ENCODE measurements around the gene SYT7. TPM values are rescaled to one million over a fixed set of nuclear protein-coding genes. Genes with fewer than 3 reads are reported as not detected.

The SYT7 gene
- total and polyA plus RNA-seq, 11 donors = 12.4 to 34.7 (median 17.4) TPM

GRCh38 chr11:61627850-61628661 lies 47.2 kb upstream of the SYT7 start:
- Histone ChIP-seq H3K4me1 (peaks cover 0 to 24% (median 10%) of the 10 kb centered on the region in 12 donors), H3K36me3 (no peaks in the 10 kb centered on the region), H3K9me3 (no peaks in the 10 kb centered on the region), H3K27me3 (no peaks in the 10 kb centered on the region), H3K27ac (peak overlapping the region in 5 of 12 donors; percentile 85 to 94 (median 94)), H3K4me3 (no peak overlapping the region)
- ATAC-seq (peak; percentile 51 to 84 (median 80)), DNase-seq (peak; percentile 71 to 81 (median 75))
- TF ChIP-seq CTCF (IDR thresholded peaks at IDR 0.05) = peak; percentile 58 to 89 (median 82)
- no peak for TF ChIP-seq POLR2A (IDR thresholded peaks at IDR 0.05)
- intact Hi-C loops (cut with DNase I) = loop anchor here in 9 of 10 donors (1.0 to 5.0 kb wide), 12 partner anchors 46 to 181 kb away; partner anchors contain the start of gene SYT7 (in 6 of the 9)
- 57 to 66% (median 62%) methylated on average over 10 to 13 of the region's 13 CpGs for WGBS, 4 donors

- Histone ChIP-seq H3K9me3 (no peaks in the 10 kb centered on the region), H3K27me3 (no peaks in the 10 kb centered on the region), H3K27ac (peak overlapping the region; percentile 55 to 94 (median 86)), H3K36me3 (no peaks in the 10 kb centered on the region), H3K4me1 (peaks cover 0 to 24% (median 10%) of the 10 kb centered on the region in 12 donors), H3K4me3 (peak overlapping the region in 3 of 12 donors; percentile 15 to 26 (median 21))
- no peak for TF ChIP-seq POLR2A (IDR thresholded peaks at IDR 0.05)
- TF ChIP-seq CTCF (IDR thresholded peaks at IDR 0.05) = no peak
- intact Hi-C loops (cut with DNase I) = loop anchor here in 7 of 10 donors (2.0 to 5.0 kb wide), 6 partner anchors 44 to 179 kb away; partner anchors contain the start of gene SYT7 (in 2 of the 7)
- 38 to 50% (median 41%) methylated on average over 8 to 10 of the region's 10 CpGs for WGBS, 4 donors
- ATAC-seq (peak; percentile 84 to 94 (median 88)), DNase-seq (peak in 4 of 5 donors; percentile 71 to 80 (median 75))
Observed at GRCh38 chr11:61626580-61627380, 45.9 kb upstream of the SYT7 start.

GRCh38 chr11:61625525-61625924 lies 44.6 kb upstream of the SYT7 start:
- WGBS, 4 donors = 92 to 97% (median 95%) methylated on average over 3 of the region's 3 CpGs
- no peaks in the 10 kb centered on the region for H3K9me3 ChIP-seq
- no peak overlapping the region for H3K4me3 ChIP-seq
- intact Hi-C loops (cut with DNase I) = loop anchor here in 6 of 10 donors (5.0 kb wide), 5 partner anchors 43 to 178 kb away; partner anchors contain the start of gene SYT7 (in 1 of the 6)
- H3K27ac ChIP-seq = no peak overlapping the region
- TF ChIP-seq POLR2A (IDR thresholded peaks at IDR 0.05) (no peak), CTCF (IDR thresholded peaks at IDR 0.05) (no peak)
- H3K36me3 ChIP-seq = no peaks in the 10 kb centered on the region
- ATAC-seq (no peak), DNase-seq (no peak)
- peaks cover 0 to 24% (median 10%) of the 10 kb centered on the region in 12 donors for H3K4me1 ChIP-seq
- no peaks in the 10 kb centered on the region for H3K27me3 ChIP-seq

Data from heart left ventricle (tissue), 16 donors.